ENCODE results near the gene NR4A2.
"Not testable (repeated sequence)": the region's sequence is repeated elsewhere in the genome, so short reads cannot be mapped to it uniquely, and the experiment has no call there.

Gene NR4A2

DNA sequence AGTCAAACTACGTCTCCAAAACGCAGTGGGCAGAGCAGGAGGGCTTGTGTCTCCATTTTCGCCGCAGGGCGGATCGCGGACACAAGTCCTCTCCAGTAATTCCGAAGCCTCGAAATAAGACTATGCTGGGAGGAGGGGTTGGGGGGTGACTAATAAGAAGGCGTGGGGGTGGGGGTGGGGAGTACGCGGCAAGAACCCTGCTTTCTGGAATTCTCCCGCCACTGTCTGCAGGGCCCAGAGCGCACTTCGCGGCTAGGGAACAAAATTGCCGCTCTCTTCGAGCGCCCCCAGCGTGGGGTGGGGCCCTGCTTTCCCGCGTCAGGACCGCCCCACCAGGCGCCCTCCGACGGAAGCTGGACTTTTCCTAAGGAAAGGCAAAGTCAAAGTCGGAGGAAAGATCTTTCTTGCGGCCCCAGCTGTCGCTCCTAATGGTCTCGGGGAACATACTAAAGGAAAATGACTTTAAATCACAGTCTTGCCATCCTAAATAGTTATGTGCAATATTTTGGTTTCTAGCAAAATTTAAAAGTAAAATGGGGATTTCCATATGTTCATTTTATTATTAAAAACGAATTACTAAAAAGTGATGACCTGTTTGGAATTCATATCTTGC lies 11.9 kb downstream of the NR4A2 start:
- FAIRE-seq, result no peak

DNA sequence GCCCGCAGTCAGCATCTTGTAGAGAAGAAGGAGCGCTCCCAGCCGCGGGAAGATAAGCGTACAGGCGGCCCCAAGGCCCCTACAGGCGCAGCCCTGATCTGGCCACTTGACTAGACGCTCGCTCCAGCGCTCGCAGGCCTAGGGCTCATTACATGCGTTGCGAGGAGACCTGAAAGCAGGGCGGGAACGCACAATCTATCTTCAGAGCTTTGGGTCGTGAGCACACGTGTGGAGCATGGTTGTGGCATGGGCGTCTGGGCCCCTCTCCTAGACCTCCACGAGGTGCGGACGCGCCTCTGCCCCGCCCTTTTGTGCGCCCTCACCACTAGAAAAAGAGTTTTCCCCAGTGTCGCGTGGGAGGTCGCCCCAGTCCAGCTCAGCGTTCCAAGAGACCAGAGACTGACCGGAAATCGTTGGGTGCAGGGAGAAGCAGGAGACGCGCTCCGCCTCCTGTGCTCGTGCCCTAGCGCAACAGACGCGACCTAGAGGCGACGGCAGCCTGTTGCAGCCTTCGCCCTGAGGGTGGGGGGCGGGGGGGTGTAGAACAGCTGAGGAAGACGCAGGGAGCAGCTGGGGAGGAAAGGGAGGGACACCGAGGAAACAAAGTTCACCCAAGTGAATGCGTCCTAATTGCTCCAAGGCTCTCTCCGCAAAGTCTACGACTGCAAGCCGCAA lies 12.6 kb downstream of the NR4A2 start:
- no peak for FAIRE-seq

DNA sequence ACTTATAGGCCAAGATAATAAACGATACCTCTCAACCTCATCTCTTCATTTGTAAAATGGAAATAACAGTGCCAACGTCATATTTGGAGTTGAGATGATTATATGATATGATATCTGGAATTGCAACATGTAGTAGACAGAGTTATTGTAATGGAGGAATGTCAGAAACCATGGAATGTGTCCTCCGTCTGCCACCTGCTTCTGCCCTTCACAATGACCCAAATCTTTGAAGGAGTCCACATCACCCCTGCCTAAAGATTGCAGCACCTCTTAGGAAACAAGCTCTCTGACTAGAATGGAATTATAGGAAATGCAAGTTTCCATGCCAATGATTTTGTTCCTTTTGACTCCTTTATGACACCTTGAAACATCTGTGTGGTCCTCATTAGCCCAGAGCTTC lies 14.9 kb downstream of the NR4A2 start:
- FAIRE-seq, result no peak

DNA sequence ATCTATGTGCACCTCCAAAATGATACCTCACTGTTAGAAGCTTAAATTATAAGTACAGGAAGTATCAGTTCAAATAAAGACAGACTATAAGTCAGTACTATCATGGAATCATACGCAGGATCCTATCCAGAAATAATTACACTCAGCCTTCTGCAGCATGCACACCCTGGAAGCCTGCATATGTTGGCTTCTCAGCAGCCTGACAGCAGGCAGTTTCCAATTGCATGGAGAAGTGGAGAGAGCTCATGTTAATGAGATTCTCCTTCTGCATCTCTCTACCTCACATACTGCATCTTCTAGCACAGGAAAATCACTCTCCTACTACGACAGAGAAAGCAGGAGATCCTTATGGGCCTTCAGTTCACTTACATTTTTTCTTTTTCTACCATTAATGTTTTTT lies 20.5 kb downstream of the NR4A2 start:
- FAIRE-seq, result no peak

GRCh38 chr2:156310773-156311172 lies 21.7 kb downstream of the NR4A2 start:
- no peak for FAIRE-seq

- FAIRE-seq, result no peak
These were observed 22.6 kb downstream of the NR4A2 start for GRCh38 chr2:156309917-156310316.

- FAIRE-seq, result no peak
These were observed 23.4 kb downstream of the NR4A2 start for GRCh38 chr2:156309167-156309566.

DNA sequence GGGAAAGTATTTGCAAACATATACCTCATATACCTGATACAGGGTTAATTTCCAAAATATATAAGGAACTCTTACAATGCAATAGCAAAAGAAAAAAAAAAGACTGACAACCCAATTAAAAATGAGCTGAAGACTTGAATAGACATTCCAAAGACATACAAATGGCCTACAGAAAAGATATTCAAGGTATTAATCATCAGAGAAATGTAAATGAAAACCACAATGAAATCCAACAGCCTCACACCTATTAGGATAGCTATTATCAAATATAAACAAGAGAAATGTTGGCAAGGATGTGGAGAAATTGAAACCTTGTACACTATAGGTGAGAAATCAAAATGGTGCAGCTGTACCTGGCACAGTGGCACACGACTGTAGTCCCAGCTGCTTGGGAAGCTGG lies 25.7 kb downstream of the NR4A2 start:
- no peak for FAIRE-seq

DNA sequence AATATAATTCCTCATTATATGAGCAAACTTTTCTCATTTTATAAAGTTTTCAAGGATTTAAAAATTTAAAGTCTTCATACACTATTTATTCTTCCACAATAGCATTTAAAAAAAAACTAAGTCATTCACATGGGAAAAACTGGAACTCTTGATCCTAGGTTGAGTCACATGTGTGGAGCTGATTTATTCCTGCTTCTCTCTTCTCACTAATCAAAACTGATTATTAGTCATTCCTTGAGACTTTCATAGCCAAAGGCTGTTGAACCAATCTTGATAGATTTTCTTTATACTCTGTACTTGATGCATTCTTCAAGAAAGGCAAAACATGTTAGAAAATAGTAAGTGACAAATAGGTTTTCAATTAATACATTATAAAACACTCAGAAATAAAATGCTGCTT lies 27.4 kb downstream of the NR4A2 start:
- no peak for FAIRE-seq

GRCh38 chr2:156300337-156300736 lies 32.2 kb downstream of the NR4A2 start:
- no peak for FAIRE-seq

- FAIRE-seq, result no peak
These were observed 37.5 kb downstream of the NR4A2 start for GRCh38 chr2:156294945-156295580.

- FAIRE-seq, result not testable (repeated sequence)
These were observed 39.1 kb downstream of the NR4A2 start for GRCh38 chr2:156293382-156293781.

DNA sequence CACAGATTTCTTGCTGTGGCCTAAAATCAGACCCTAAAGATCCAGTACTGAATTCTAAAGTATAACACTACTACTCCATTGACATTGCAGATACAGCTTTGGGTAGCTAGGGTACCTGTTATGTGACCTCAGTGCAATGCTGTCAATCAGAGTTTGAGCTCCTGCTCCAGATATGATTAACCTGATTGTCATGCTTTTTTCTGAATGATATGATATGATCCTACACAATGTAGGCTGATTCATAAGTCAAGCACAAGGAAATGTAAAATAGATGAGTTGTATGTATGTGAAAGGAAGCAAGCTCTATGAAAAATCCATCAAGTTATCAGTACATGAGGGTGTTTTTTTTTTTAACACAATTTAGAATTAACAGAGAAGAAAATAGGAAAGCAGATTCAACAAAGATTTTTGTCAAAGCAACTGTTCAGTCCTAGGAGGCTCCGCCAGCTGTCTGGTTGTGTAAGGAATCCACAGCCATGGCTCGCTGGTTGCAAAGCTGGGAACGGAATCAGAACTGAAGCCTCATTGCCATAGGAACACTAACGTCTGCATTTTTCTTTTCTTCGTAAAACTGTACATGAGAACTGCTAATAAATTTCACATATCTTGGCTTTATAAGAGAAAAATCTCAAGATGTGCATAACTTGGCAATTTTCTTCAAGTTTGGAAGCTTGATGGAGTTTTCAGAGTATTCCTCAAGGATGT lies 52.9 kb downstream of the NR4A2 start:
- no peak for FAIRE-seq

Measured in islet of Langerhans (tissue), 1 donor.